Activated CD8-positive, alpha-beta T cell treated with anti-CD3 and anti-CD28 coated beads for 36 hours (primary cell): ENCODE results near the gene DDX10. TPM values are rescaled to one million over a fixed set of nuclear protein-coding genes. Genes with fewer than 3 reads are reported as not detected.
"Not testable (repeated sequence)": the region's sequence is repeated elsewhere in the genome, so short reads cannot be mapped to it uniquely, and the experiment has no call there.

ENCODE experiments used
- ATAC-seq: fragments of 200-7000 bp; cut with Tn5 transposase; one replicate; pipeline ENCODE4 v1.10.0; 2021; ENCODE audit warnings: mild to moderate bottlenecking, moderate library complexity
- CTCF ChIA-PET: fragments of 350-600 bp; sonication (Branson Sonifier 250); formaldehyde crosslinking; loops from one replicate; lab custom pipeline; 2021; ENCODE audit warnings: antibody characterized with exemption; lab: Charles Lee
- POLR2A ChIA-PET: fragments of 350-600 bp; sonication (Branson Sonifier 250); formaldehyde crosslinking; loops from one replicate; lab custom pipeline; 2021; ENCODE audit warnings: antibody characterized with exemption; lab: Charles Lee
- DNase-seq: peaks from one replicate; pipeline ENCODE4 v3.0.0-alpha.2; 2020
- H3K27ac Mint-ChIP-seq: one replicate; pipeline ENCODE4 v1.8.0; 2021; ENCODE audit warnings: mild to moderate bottlenecking, mixed read lengths
- H3K27me3 Mint-ChIP-seq: one replicate; pipeline ENCODE4 v1.8.0; 2021; ENCODE audit warnings: mixed read lengths
- H3K36me3 Mint-ChIP-seq: one replicate; pipeline ENCODE4 v1.8.0; 2021; ENCODE audit warnings: low read depth, mixed read lengths
- H3K4me1 Mint-ChIP-seq: one replicate; pipeline ENCODE4 v1.8.0; 2021; ENCODE audit warnings: low read depth, mixed read lengths
- H3K4me3 Mint-ChIP-seq: one replicate; pipeline ENCODE4 v1.8.0; 2021; ENCODE audit warnings: mild to moderate bottlenecking, moderate library complexity, mixed read lengths
- H3K9me3 Mint-ChIP-seq: one replicate; pipeline ENCODE4 v1.8.0; 2021; ENCODE audit warnings: mixed read lengths
- intact Hi-C: fragments of 100-400 bp; cut with micrococcal nuclease; formaldehyde crosslinking; loops from one replicate; pipeline ENCODE4 v1.10.0; 2022
- total RNA-seq, 2 experiments: library from RNA; stranded (reverse); gene quantifications; one replicate each; pipeline ENCODE4 v1.2.3, GENCODE V29; 2021
- TF ChIP-seq, protein P1 (sequence below): fragments of 200-600 bp; IDR thresholded peaks from one replicate; pipeline ENCODE4 v1.8.0; 2022; ENCODE audit warnings: antibody characterized with exemption, mild to moderate bottlenecking

The DDX10 gene
- total RNA-seq, 2 experiments from 2014 or later: 45.4 to 46.3 TPM

DNA sequence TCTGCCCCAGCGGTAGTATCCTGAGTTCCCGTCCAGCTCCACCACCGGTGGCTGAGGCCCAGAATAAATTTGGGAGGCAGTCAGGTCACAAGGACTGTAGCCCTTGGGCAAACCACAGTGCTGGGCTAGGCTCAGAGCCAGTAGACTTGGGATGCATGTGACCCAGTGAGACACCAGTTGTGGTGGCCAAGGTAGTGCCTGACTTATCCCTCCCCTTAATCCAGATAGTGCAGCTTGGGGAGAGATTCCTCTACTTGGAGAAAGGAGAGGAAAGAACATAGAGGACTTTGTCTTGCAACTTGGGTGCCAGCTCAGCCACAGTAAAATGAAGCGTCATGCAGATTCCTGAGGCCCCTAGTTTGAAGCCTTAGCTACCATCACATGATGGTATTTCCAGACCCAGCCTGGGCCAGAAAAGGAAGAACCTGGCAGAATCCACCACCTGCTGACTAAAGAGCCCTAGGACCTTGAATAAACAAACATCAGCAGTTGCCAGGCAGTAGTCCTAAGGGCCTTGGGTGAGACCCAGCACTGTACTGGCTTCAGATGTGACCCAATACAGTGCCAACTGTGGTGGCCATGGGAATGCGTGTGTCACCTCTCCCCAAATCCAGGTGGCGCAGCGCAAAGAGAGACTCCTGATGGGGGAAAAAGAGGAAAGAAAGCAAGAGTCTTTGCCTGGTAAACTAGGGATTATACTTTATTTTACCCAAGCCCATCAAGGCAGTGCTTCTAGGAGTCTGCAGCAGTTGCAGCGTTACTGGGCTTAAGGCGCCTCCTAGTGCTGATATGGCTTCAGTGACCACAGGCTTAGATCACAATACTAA lies 17.0 kb upstream of the DDX10 start:
- no peaks in the 10 kb centered on the region for H3K4me1 Mint-ChIP-seq
- intact Hi-C loops: loop anchor here (5.0 kb wide), 1 partner anchor 531 kb away; no protein-coding TSS in a partner anchor
- H3K36me3 Mint-ChIP-seq: no peaks in the 10 kb centered on the region
- TF ChIP-seq, protein P1, sequence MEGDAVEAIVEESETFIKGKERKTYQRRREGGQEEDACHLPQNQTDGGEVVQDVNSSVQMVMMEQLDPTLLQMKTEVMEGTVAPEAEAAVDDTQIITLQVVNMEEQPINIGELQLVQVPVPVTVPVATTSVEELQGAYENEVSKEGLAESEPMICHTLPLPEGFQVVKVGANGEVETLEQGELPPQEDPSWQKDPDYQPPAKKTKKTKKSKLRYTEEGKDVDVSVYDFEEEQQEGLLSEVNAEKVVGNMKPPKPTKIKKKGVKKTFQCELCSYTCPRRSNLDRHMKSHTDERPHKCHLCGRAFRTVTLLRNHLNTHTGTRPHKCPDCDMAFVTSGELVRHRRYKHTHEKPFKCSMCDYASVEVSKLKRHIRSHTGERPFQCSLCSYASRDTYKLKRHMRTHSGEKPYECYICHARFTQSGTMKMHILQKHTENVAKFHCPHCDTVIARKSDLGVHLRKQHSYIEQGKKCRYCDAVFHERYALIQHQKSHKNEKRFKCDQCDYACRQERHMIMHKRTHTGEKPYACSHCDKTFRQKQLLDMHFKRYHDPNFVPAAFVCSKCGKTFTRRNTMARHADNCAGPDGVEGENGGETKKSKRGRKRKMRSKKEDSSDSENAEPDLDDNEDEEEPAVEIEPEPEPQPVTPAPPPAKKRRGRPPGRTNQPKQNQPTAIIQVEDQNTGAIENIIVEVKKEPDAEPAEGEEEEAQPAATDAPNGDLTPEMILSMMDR: peak; percentile 74
- DNase-seq: peak; percentile 83
- no peak overlapping the region for H3K4me3 Mint-ChIP-seq
- POLR2A ChIA-PET: no interaction called here
- peak; percentile 93 for ATAC-seq
- CTCF ChIA-PET: interaction anchor here (0.6 to 5.0 kb wide), 22 partner anchors 10 to 536 kb away, joined by 3 to 34 read pairs (median 3); partner anchors contain the start of genes DDX10 and EXPH5
- no peaks in the 10 kb centered on the region for H3K9me3 Mint-ChIP-seq
- no peak overlapping the region for H3K27ac Mint-ChIP-seq
- H3K27me3 Mint-ChIP-seq: no peaks in the 10 kb centered on the region

DNA sequence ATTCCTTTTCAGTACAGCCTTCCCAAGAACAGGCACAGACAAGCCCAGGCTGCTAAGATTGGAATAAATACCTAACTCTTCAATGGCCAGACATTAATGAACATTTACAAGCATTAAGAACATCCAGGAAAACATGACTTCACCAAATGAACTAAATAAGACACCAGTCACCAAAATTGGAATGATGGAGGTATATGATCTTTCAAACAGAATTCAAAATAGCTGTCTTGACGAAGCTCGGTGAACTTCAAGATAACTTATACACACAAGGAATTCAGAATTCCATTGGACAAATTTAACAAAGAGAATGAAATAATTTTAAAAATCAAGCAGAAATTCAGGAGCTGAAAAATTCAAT lies 16.4 kb upstream of the DDX10 start:
- Mint-ChIP-seq H3K4me3 (no peak overlapping the region), H3K27ac (no peak overlapping the region), H3K36me3 (no peaks in the 10 kb centered on the region), H3K27me3 (no peaks in the 10 kb centered on the region), H3K4me1 (no peaks in the 10 kb centered on the region), H3K9me3 (no peaks in the 10 kb centered on the region)
- POLR2A ChIA-PET: no interaction called here
- intact Hi-C loops: loop anchor here (5.0 kb wide), 1 partner anchor 531 kb away; no protein-coding TSS in a partner anchor
- TF ChIP-seq, protein P1: peak; percentile 36
- no peak for ATAC-seq
- CTCF ChIA-PET: interaction anchor here (0.7 to 5.0 kb wide), 21 partner anchors 10 to 633 kb away, joined by 3 to 34 read pairs (median 3); partner anchors contain the start of genes DDX10 and EXPH5
- no peak for DNase-seq

DNA sequence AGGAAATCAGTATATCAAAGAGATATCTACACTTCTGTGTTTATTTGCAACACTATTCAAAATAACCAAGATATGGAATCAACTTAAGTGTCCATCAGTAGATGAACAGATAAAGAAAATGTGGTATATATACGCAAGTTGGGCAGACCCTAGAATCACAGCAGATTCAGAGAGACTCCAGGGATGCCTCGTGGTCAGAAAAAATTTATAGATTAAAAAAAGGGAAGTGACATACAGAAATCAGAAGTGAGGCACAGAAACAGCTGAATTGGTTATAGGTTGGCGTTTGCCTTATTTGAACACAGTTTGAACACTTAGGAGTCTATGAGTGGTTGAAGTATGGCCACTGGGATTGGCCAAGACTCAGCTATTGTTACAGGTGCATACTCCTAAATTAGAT lies 10.8 kb upstream of the DDX10 start:
- H3K9me3 Mint-ChIP-seq, POLR2A ChIA-PET: not testable (repeated sequence)
- CTCF ChIA-PET: interaction anchor here (1.8 kb wide), 1 partner anchor 11 kb away, joined by 5 read pairs; the partner anchor contains the start of gene DDX10

DNA sequence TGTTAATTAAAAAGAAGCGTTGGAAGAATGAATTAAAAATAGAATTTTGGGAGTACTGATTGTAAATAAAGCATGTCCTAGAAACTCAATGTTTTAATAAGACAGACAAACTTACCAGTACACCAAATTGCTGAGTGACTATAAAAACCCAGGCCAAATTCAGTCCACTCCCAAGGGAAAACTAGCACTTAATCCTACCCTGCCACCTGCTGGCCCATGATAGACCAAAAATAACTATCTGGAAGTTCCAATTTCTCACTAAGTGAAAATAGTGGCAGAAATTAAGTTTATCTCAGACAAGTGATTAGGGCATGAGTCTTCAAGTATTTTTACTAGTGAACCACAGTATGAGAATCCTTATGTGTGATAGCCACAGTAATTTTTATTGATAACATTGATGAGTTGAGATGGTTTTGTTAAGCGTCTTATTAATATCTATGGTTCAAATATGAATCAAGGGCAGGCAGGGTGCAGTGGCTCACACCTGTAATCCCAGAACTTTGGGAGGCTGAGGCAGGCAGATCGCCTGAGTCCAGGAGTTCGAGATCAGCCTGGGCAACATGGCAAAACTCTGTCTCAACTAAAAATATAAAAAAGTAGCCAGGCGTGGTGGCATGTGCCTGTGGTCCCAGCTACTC lies 9.8 kb upstream of the DDX10 start:
- intact Hi-C loops: no loop called here
- Mint-ChIP-seq H3K9me3 (no peaks in the 10 kb centered on the region), H3K27ac (no peak overlapping the region), H3K36me3 (no peaks in the 10 kb centered on the region), H3K4me1 (no peaks in the 10 kb centered on the region), H3K27me3 (no peaks in the 10 kb centered on the region), H3K4me3 (no peak overlapping the region)
- TF ChIP-seq, protein P1: peak; percentile 54
- DNase-seq (peak; percentile 70), ATAC-seq (peak; percentile 30)
- CTCF ChIA-PET: interaction anchor here (0.6 to 1.8 kb wide), 6 partner anchors 9 to 546 kb away, joined by 3 to 7 read pairs (median 4); partner anchors contain the start of gene DDX10
- POLR2A ChIA-PET: no interaction called here

More for the DNA sequence above, 10.8 kb upstream of the DDX10 start:
- H3K27me3 Mint-ChIP-seq, H3K27ac Mint-ChIP-seq, ATAC-seq, H3K36me3 Mint-ChIP-seq, intact Hi-C loops, H3K4me1 Mint-ChIP-seq, H3K4me3 Mint-ChIP-seq, DNase-seq: not testable (repeated sequence)

DNA sequence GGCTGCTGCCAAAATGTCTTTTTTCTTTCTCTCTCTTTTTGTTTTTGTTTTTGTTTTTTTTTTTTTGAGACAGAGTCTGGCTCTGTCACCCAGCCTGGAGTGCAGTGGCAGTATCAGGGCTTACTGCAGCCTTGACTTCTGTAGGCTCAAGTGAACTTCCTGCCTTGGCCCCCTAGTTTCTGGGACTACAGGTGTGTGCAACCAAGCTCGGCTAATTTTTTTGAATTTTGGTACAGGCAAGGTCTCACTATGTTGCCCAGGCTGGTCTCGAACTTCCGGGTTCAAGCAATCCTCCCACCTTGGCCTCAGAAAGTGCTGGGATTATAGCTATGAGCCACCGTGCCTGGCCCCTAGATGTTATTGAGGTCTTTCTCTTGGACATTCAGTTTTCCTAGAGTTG lies 2.2 kb upstream of the DDX10 start:
- Mint-ChIP-seq H3K4me1 (peaks cover 24% of the 10 kb centered on the region), H3K9me3 (no peaks in the 10 kb centered on the region), H3K27me3 (peaks cover 2% of the 10 kb centered on the region), H3K36me3 (peaks cover 17% of the 10 kb centered on the region), H3K27ac (no peak overlapping the region), H3K4me3 (no peak overlapping the region)
- CTCF ChIA-PET: no interaction called here
- ATAC-seq (no peak), DNase-seq (no peak)
- intact Hi-C loops: loop anchor here (5.0 kb wide), 1 partner anchor 655 kb away; the partner anchor contains the start of gene CUL5
- POLR2A ChIA-PET: interaction anchor here (0.6 kb wide), 1 partner anchor 548 kb away, joined by 3 read pairs; no protein-coding TSS in a partner anchor
- TF ChIP-seq, protein P1: no peak
